ENCODE measurements around the gene CIDEC.

CIDEC gene

DNA sequence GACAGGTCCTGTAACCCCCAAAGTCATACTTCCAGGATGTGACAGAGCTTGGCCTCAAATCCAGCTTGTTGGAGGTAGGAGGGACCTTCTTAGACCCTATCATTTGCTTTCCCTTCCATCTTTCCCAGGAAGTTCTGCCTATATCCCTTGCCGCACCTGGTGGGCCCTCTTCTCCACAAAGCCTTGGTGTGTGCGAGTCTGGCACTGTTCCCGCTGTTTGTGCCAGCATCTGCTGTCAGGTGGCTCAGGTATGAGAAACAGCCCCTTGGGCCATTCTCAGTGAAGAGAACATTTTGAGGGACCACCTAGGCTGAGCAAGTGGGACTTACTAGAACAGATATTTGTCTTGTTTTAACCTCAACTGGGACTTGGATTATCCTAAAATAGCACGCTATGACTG lies 23.9 kb upstream of the CIDEC start:
- no peak overlapping the region for H3K4me3 ChIP-seq (ENCODE audit: insufficient read depth, low read length, poor library complexity, severe bottlenecking)
- H3K9ac ChIP-seq (ENCODE audit: low read length), result no peak overlapping the region

DNA sequence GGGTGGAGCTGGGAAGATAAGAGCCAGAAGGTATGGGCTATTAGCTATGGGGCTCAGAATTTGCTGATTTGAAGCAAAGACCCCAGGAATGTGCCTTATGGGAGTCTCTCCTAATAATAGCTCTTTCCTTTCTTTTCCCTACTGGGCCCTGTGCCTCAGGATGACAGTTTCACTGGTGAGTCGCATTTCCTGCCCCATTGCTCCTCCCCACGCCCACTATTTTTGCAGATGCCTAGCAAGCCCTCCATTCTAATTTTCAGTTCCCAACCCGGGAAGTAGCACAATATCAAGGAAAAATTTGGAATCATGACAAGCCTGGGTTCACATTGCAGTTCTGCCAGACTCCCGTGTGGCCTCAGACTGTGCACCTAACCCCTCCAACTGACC lies 23.2 kb upstream of the CIDEC start:
- H4K20me1 ChIP-seq (ENCODE audit: low read depth, low read length), result no peaks in the 10 kb centered on the region
- H3F3A ChIP-seq (ENCODE audit: insufficient read depth), result no peaks in the 10 kb centered on the region
- no peak overlapping the region for H3K9ac ChIP-seq (ENCODE audit: low read length)
- no peak overlapping the region for H3K27ac ChIP-seq (ENCODE audit: low read depth, low read length)
- H2AFZ ChIP-seq (ENCODE audit: low read depth, low read length, severe bottlenecking), result no peak overlapping the region
- no peaks in the 10 kb centered on the region for H3K36me3 ChIP-seq (ENCODE audit: low read length)
- TF ChIP-seq, protein P1, sequence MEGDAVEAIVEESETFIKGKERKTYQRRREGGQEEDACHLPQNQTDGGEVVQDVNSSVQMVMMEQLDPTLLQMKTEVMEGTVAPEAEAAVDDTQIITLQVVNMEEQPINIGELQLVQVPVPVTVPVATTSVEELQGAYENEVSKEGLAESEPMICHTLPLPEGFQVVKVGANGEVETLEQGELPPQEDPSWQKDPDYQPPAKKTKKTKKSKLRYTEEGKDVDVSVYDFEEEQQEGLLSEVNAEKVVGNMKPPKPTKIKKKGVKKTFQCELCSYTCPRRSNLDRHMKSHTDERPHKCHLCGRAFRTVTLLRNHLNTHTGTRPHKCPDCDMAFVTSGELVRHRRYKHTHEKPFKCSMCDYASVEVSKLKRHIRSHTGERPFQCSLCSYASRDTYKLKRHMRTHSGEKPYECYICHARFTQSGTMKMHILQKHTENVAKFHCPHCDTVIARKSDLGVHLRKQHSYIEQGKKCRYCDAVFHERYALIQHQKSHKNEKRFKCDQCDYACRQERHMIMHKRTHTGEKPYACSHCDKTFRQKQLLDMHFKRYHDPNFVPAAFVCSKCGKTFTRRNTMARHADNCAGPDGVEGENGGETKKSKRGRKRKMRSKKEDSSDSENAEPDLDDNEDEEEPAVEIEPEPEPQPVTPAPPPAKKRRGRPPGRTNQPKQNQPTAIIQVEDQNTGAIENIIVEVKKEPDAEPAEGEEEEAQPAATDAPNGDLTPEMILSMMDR (IDR thresholded peaks at IDR 0.05; ENCODE audit: insufficient read depth, low read length, poor library complexity, severe bottlenecking), result no peak
- TF ChIP-seq EZH2phosphoT487 (conservative IDR thresholded peaks at IDR 0.05; ENCODE audit: low read length), result no peak
- no peaks in the 10 kb centered on the region for H3K79me2 ChIP-seq (ENCODE audit: insufficient read depth, low read length)
- no peaks in the 10 kb centered on the region for H3K9me2 ChIP-seq (replicated peaks; ENCODE audit: insufficient read depth, low read length)
- H3K9me3 ChIP-seq (ENCODE audit: insufficient read depth, low read length), result no peaks in the 10 kb centered on the region
- H3K4me2 ChIP-seq (ENCODE audit: low read depth, low read length, poor library complexity, severe bottlenecking), result no peak overlapping the region
- no peaks in the 10 kb centered on the region for H3K27me3 ChIP-seq (ENCODE audit: low read length)
- H3K4me3 ChIP-seq (ENCODE audit: insufficient read depth, low read length, poor library complexity, severe bottlenecking), result no peak overlapping the region

More for the DNA sequence above, 23.9 kb upstream of the CIDEC start:
- Histone ChIP-seq H3K36me3 (ENCODE audit: low read length) (no peaks in the 10 kb centered on the region), H3K4me2 (ENCODE audit: low read depth, low read length, poor library complexity, severe bottlenecking) (no peak overlapping the region), H3K9me2 (replicated peaks; ENCODE audit: insufficient read depth, low read length) (no peaks in the 10 kb centered on the region), H3K9me3 (ENCODE audit: insufficient read depth, low read length) (no peaks in the 10 kb centered on the region), H2AFZ (ENCODE audit: low read depth, low read length, severe bottlenecking) (no peak overlapping the region), H4K20me1 (ENCODE audit: low read depth, low read length) (no peaks in the 10 kb centered on the region), H3K27ac (ENCODE audit: low read depth, low read length) (no peak overlapping the region), H3K27me3 (ENCODE audit: low read length) (no peaks in the 10 kb centered on the region), H3K79me2 (ENCODE audit: insufficient read depth, low read length) (no peaks in the 10 kb centered on the region), H3F3A (ENCODE audit: insufficient read depth) (no peaks in the 10 kb centered on the region)
- TF ChIP-seq EZH2phosphoT487 (conservative IDR thresholded peaks at IDR 0.05; ENCODE audit: low read length), result no peak
- TF ChIP-seq, protein P1 (IDR thresholded peaks at IDR 0.05; ENCODE audit: insufficient read depth, low read length, poor library complexity, severe bottlenecking), result no peak

DNA sequence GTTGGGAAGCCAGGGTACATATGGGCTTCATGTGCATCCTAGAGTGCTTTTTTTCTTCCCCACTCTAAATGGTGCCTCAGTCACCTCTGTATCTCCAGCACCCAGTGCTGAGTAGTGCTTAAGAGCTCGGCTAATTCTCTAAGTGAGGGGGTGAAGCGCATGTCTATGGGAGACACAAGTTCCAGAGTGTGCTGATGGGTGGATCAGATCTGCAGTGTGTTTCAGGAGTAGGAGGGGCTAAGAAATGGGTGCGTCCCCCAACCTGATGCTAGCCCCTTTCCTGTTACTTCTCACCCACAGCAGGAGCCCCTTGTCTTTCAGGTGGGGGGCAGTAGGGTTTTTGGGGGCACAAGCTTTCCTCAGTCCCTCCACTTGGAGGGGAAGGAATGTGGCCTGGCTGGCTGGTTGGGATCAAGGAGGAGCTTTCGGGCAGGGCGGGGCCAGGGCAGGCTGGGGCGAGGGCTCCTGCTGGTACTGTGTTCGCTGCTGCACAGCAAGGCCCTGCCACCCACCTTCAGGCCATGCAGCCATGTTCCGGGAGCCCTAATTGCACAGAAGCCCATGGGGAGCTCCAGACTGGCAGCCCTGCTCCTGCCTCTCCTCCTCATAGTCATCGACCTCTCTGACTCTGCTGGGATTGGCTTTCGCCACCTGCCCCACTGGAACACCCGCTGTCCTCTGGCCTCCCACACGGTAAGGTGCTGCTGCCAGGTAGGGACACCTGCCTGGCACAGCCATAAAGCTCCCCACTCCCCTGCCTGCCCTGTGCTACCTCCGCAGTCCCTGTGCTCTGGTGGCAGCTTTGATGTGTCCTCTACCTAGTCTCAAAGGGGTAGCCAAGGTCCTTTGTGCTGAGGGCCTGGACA lies 22.6 kb upstream of the CIDEC start, which contains the start of gene IL17RE:
TSS of gene IL17RE (plus strand) at position 477 of the 866 bp plus-strand sequence. CDS start at position 562, 85 bp downstream.
- no peak for TF ChIP-seq EZH2phosphoT487 (conservative IDR thresholded peaks at IDR 0.05; ENCODE audit: low read length)
- TF ChIP-seq, protein P1 (IDR thresholded peaks at IDR 0.05; ENCODE audit: insufficient read depth, low read length, poor library complexity, severe bottlenecking), result no peak
- Histone ChIP-seq H3K27me3 (ENCODE audit: low read length) (no peaks in the 10 kb centered on the region), H3K9me3 (ENCODE audit: insufficient read depth, low read length) (no peaks in the 10 kb centered on the region), H2AFZ (ENCODE audit: low read depth, low read length, severe bottlenecking) (no peak within 1 kb of the TSS), H3K4me2 (ENCODE audit: low read depth, low read length, poor library complexity, severe bottlenecking) (no peak within 1 kb of the TSS), H3K9ac (ENCODE audit: low read length) (no peak within 1 kb of the TSS), H3K79me2 (ENCODE audit: insufficient read depth, low read length) (no peaks in the 10 kb centered on the region), H4K20me1 (ENCODE audit: low read depth, low read length) (no peaks in the 10 kb centered on the region), H3K27ac (ENCODE audit: low read depth, low read length) (no peak within 1 kb of the TSS), H3K4me3 (ENCODE audit: insufficient read depth, low read length, poor library complexity, severe bottlenecking) (no peak within 1 kb of the TSS), H3K36me3 (ENCODE audit: low read length) (no peaks in the 10 kb centered on the region), H3F3A (ENCODE audit: insufficient read depth) (no peaks in the 10 kb centered on the region), H3K9me2 (replicated peaks; ENCODE audit: insufficient read depth, low read length) (no peaks in the 10 kb centered on the region)
